ENCODE data around the gene PICALM.

- TF ChIP-seq POLR2A (IDR thresholded peaks at IDR 0.05) (no peak), CTCF (IDR thresholded peaks at IDR 0.05) (no peak)
These were observed 138.0 kb downstream of the PICALM start for GRCh38 chr11:85930879-85931366.
